A673 (cell line): ENCODE measurements around the gene TMEM91.

ENCODE experiments used
- CTCF ChIP-seq: fragments of 300-800, 200-600 bp; sonication (generic); conservative IDR thresholded peaks from 2 replicates; pipeline ENCODE4 v1.5.1; 2017; ENCODE audit warnings: low read depth, mild to moderate bottlenecking, antibody characterized with exemption, low read length, moderate library complexity, mixed read lengths
- EZH2 ChIP-seq: fragments of 200-600 bp; sonication (generic); IDR thresholded peaks from 2 replicates; pipeline ENCODE4 v1.6.1; 2017; ENCODE audit warnings: borderline replicate concordance, low read depth, mild to moderate bottlenecking, mixed read lengths, antibody characterized with exemption, low read length; ENCODE audit not compliant: poor library complexity, severe bottlenecking

- TF ChIP-seq CTCF, result no peak
- TF ChIP-seq EZH2, result no peak
Measured at GRCh38 chr19:41398050-41398418, 21.7 kb downstream of the TMEM91 start.
